ENCODE data around the gene MOK.
A peak's percentile ranks its signal among the peaks of the same experiment; 100 is the strongest.

MOK gene

GRCh38 chr14:102222009-102222575 is 82.9 kb downstream of the MOK start:
- DNase-seq = no peak

DNA sequence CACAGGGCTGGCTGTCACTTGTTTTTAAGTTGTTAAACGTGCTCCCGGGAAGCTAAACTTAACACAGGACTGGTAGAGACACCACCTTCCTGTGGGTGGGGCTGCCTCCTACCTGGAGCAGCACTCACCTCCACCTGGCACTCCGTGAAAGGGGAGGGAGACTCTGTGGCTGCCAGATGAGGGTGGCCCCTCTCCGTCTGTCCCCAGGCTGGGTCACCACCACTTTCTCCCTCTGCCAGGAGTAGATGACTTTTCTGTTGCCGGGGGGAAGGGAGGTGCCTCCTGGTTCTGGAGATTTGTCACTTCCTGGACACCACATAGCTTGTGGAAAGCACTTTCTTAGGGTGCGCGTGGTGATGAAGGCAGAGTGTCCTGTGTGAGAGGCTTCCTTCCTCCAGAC is 83.9 kb downstream of the MOK start:
- no peak for DNase-seq

- peak in 1 of 2 donors; percentile 38 for DNase-seq
Measured at GRCh38 chr14:102220031-102220430, 84.9 kb downstream of the MOK start.

GRCh38 chr14:102219316-102219715 is 85.6 kb downstream of the MOK start:
- DNase-seq = no peak

GRCh38 chr14:102218688-102219087 is 86.3 kb downstream of the MOK start:
- no peak for DNase-seq

DNA sequence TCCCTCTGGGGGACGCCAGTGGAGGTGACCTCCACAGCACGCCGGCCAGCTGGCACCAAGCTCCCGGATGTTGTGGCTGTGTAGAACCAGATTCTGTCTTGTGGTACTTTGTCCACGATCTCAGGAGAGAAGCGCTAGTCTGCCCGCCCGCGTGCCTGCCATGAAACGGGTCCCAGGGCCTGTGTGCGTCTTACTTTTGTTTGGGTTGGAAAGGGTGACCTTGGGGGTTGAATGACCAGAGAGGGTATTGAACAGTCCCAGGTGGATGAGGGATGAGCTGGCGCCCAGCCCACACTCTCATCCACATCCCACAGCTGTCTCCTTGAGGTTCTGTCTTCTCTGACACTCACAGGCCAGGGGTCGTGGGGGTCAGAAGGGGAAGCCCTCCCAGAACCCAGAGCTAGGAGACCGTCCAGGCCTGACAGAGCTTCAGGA is 87.0 kb downstream of the MOK start:
- DNase-seq = no peak

- DNase-seq = no peak
Measured at GRCh38 chr14:102217399-102217798, 87.6 kb downstream of the MOK start.

GRCh38 chr14:102215576-102216250 is 89.3 kb downstream of the MOK start:
- no peak for DNase-seq

- no peak for DNase-seq
Measured at GRCh38 chr14:102215071-102215470, 89.9 kb downstream of the MOK start.

GRCh38 chr14:102213984-102214658 is 90.8 kb downstream of the MOK start:
- DNase-seq = no peak

DNA sequence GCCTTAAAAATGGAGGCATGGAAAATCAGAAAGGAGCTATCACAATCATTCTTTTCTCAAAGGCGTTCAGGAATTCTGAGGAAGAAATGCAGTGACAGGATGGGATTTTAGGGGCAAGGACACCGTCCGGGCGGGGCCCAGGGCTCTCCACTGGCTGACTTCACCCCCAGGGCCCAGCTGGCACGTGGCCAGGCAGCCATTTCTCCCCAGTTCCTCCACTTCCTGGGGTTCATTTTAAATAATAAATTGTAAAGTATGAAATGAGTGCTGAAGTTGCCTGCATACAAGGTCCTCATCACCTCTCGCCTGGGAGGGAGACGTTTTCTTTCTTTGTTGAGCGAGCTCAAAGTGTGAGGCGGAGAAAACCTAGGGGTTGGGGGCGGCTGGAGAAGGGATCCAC is 91.5 kb downstream of the MOK start:
- no peak for DNase-seq

DNA sequence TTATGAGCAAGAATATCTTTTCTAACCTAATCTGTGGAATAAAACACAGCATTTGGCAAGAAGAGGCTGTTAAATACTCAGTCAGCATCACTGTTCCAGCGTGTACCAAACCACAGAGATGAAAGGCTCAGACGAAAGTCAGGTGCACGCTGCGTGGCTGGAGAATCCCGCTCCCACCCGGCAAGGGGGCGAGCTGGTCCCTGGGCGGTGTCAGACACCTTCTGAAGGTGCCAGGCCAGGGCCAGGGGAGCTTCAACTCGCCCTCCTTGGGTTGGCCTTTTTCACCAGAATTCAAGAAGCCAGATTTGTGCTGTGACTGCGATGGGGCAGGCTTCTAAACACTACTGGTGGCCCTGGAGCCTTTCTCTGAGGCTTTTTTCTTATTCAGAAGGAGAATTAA is 92.1 kb downstream of the MOK start:
- DNase-seq = no peak

- no peak for DNase-seq
Measured at GRCh38 chr14:102212356-102212755, 92.6 kb downstream of the MOK start.

DNA sequence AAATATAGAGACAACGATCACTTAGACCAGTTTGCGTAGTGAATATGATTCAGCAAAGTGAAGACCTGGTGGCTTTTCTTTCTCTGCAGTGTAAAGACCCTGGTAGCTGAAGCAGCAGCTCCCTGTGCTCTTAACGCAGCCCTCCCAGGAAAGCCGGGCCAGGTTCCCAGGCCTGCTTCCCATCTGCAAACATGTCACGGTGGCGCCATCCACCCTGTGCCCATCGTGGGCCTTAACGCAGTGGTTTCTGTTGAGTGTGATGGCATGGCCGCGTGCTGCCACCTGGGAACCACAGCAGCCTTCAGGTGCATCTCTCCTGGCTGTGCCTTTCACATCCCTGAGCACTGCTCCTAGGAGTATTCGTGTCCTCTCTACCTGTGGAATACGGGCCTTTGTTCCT is 93.7 kb downstream of the MOK start:
- DNase-seq = no peak

DNA sequence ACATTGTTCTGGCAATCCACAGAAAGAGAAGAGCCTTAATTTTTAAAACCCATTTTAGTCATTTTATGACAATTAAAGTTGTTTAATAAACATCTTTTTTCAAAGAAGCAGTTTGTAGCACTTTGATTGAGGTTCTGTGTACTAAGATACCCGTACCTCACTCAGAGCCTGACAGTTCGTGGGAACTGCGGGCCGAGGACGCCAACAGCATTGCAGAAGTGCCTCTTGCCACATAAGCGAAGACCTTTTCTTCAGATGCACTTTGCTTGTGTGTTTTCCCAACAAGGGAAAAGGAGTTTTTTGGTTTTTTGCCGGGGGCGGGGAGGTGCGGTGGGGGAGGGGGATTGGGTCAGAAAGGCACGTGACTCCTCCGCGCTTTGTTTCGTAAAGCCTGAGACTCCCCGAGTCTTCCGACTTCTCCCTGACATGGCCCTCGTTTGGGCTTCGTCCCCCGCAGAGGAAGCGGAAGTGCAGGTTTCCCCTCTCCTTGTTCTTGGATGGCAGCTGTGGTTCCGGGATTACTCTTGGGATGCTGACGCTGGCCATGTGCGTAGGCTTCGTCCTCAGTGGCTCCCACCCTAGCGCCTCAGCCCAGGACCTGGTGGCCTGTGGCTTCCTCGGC is 94.4 kb downstream of the MOK start:
- DNase-seq = peak in 1 of 2 donors; percentile 2

GRCh38 chr14:102209224-102209966 is 95.6 kb downstream of the MOK start:
- DNase-seq = no peak

- DNase-seq = no peak
Measured at GRCh38 chr14:102208741-102209140, 96.2 kb downstream of the MOK start.

DNA sequence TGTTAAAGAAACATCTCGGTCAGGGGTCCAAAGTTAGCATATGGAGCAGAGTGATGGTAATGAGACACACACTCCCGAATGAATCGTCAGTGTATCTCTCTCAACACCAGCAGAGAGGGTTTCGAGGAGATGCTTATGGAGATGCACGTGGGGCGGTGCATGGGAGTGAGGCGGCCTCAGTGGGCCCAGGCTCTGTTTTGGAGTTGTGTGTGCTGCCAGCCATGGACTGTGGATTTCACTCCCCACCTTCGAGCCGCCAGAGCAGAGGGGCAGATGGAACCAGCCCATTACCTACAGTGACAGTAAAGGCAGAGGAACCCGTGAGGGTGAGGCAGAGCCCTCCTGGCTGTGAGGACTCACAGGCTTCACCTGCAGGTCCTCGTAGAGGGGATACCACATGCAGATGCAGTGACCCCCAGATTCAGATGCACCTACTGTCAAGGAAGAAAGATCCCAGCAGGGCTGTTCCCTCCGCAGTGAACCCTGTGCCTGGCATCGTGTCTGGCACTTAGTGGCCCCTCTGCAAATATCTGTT is 97.1 kb downstream of the MOK start:
- no peak for DNase-seq

DNA sequence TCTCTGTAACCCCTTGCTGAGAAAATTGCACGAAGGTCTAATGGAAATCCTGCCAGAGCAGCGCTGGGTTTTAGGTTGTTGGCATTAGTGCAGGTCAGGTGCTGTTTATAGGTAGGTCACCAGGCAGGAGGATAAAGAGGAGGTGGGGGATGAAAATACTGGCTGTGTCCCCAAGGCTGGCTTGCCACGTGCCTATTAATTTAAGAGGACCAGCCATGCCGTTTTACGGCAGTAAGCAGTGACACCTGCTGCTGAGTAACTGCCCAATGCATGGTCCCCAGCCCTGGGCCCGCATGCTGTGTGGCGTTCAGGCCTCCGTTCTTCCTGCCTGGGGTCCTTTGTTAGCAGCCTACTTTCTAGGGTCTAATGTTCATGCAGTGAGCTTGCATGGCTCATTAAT is 98.0 kb downstream of the MOK start:
- DNase-seq = no peak

DNA sequence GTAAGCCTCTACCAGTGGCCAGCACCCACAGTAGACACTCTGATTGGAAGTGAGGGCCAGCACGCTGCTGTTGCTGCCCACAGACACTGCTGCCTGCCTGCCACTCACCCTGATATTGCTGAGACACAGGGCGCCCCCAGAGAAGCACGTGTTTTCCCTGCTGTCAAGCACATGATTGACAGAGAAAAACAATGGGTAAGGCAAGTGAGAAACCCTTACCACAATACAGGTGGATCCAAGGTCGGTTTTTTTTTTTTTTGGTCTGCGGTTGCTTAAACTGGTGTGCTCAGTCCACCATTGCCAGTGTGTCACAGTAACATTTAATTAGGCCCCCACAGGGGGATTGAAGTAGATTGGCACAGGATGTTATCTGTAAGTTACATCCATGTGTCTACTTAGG is 99.4 kb downstream of the MOK start:
- DNase-seq = no peak

- no peak for DNase-seq
Measured at GRCh38 chr14:102203382-102203781, 101.6 kb downstream of the MOK start.

- no peak for DNase-seq
Measured at GRCh38 chr14:102202944-102203343, 102.0 kb downstream of the MOK start.

DNA sequence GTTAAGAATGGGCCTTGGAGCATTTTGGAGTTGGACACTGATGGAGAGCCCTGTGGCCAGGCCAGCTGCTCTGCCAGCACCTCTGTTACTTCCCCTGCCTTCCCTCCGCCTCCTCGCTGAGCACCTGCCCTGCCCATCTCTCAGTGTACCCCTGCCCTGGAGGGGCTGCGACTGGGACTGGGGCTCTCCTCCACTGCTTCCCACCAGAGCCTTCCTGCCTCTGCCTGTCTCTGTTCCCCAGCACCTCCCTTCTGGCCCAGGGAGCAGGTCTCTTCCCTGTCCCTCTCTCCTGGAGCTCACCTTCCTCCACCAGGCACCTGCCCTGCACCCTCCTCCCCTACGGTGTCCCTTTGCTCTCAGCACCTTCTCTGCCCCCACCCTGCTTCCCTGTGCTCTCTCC is 103.2 kb downstream of the MOK start:
- no peak for DNase-seq
